ENCODE measurements around the gene CHKA. TPM values are rescaled to one million over a fixed set of nuclear protein-coding genes. Genes with fewer than 3 reads are reported as not detected.

Gene CHKA
- total and polyA plus RNA-seq, 2 of the 4 experiments (the other 2 are of a cell fraction), result 4.5 to 8.4 TPM

DNA sequence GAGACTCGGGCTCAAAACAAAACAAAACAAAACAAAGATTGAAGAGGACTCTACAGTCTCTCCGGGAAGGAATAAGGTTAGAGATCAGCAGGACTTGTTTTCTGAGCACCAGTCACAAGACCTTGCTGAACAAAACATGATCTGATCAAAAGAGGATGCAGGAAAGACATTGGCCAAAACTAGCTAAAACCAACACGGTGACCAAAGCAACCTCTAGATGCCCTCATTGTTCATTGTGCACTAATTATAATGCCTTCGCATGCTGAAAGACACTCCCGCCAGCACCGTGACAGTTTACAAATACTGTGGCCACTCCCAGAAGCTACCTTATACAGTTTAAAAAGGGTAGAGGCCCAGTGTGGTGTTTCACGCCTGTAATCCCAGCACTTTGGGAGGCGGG, 15.7 kb upstream of the CHKA start:
- no peaks in the 10 kb centered on the region for H4K20me1 ChIP-seq (ENCODE audit: insufficient read depth, low read length)
- no peak overlapping the region for H4K5ac ChIP-seq (ENCODE audit: low read depth, low read length)
- no peak overlapping the region for H4K8ac ChIP-seq (ENCODE audit: low read depth in 2 of 2, low read length in 2 of 2)
- no peak overlapping the region for H3K4me3 ChIP-seq (ENCODE audit: insufficient read depth, low read depth, low read length)
- no peaks in the 10 kb centered on the region for H3K36me3 ChIP-seq (ENCODE audit: control insufficient read depth, insufficient read depth, low read length)
- no peak overlapping the region for H2BK120ac ChIP-seq (ENCODE audit: low read depth, low read length)
- no peak overlapping the region for H3K18ac ChIP-seq (ENCODE audit: low read depth, low read length)
- no peaks in the 10 kb centered on the region for H3K9me1 ChIP-seq (ENCODE audit: insufficient read depth, low read length)
- no peak overlapping the region for H2BK15ac ChIP-seq (ENCODE audit: low read depth, low read length)
- no peak overlapping the region for H3K9ac ChIP-seq (ENCODE audit: low read depth, low read length)
- no peak overlapping the region for H2BK5ac ChIP-seq (ENCODE audit: low read depth, low read length, poor library complexity, severe bottlenecking)
- H3K9me3 ChIP-seq (ENCODE audit: control insufficient read depth, insufficient read depth, low read length), result peaks cover 7% of the 10 kb centered on the region
- H2AK5ac ChIP-seq (ENCODE audit: low read depth, low read length), result no peak overlapping the region
- no peak overlapping the region for H2BK20ac ChIP-seq (ENCODE audit: low read depth, low read length)
- TF ChIP-seq, protein P1, sequence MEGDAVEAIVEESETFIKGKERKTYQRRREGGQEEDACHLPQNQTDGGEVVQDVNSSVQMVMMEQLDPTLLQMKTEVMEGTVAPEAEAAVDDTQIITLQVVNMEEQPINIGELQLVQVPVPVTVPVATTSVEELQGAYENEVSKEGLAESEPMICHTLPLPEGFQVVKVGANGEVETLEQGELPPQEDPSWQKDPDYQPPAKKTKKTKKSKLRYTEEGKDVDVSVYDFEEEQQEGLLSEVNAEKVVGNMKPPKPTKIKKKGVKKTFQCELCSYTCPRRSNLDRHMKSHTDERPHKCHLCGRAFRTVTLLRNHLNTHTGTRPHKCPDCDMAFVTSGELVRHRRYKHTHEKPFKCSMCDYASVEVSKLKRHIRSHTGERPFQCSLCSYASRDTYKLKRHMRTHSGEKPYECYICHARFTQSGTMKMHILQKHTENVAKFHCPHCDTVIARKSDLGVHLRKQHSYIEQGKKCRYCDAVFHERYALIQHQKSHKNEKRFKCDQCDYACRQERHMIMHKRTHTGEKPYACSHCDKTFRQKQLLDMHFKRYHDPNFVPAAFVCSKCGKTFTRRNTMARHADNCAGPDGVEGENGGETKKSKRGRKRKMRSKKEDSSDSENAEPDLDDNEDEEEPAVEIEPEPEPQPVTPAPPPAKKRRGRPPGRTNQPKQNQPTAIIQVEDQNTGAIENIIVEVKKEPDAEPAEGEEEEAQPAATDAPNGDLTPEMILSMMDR (conservative IDR thresholded peaks at IDR 0.05; ENCODE audit: low read depth, low read length), result no peak
- TF ChIP-seq CEBPB (IDR thresholded peaks at IDR 0.05; ENCODE audit: low read depth, low read length) (no peak), FOS (IDR thresholded peaks at IDR 0.05; ENCODE audit: low read depth, low read length) (no peak), RAD21 (IDR thresholded peaks at IDR 0.05; ENCODE audit: low read length) (no peak), MAZ (IDR thresholded peaks at IDR 0.05; ENCODE audit: borderline replicate concordance, low read depth, low read length) (no peak), NFE2L2 (IDR thresholded peaks at IDR 0.05; ENCODE audit: low read depth, low read length) (no peak), RCOR1 (IDR thresholded peaks at IDR 0.05; ENCODE audit: insufficient replicate concordance, low read length) (no peak)
- TF ChIP-seq, protein P2, sequence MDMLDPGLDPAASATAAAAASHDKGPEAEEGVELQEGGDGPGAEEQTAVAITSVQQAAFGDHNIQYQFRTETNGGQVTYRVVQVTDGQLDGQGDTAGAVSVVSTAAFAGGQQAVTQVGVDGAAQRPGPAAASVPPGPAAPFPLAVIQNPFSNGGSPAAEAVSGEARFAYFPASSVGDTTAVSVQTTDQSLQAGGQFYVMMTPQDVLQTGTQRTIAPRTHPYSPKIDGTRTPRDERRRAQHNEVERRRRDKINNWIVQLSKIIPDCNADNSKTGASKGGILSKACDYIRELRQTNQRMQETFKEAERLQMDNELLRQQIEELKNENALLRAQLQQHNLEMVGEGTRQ (IDR thresholded peaks at IDR 0.05; ENCODE audit: low read depth, low read length), result no peak
- TF ChIP-seq, protein P3, sequence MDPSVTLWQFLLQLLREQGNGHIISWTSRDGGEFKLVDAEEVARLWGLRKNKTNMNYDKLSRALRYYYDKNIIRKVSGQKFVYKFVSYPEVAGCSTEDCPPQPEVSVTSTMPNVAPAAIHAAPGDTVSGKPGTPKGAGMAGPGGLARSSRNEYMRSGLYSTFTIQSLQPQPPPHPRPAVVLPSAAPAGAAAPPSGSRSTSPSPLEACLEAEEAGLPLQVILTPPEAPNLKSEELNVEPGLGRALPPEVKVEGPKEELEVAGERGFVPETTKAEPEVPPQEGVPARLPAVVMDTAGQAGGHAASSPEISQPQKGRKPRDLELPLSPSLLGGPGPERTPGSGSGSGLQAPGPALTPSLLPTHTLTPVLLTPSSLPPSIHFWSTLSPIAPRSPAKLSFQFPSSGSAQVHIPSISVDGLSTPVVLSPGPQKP (IDR thresholded peaks at IDR 0.05; ENCODE audit: borderline replicate concordance, low read depth, low read length), result no peak
- H3K14ac ChIP-seq (replicated peaks; ENCODE audit: low read depth, low read length), result no peak overlapping the region
- H4K91ac ChIP-seq (ENCODE audit: insufficient read depth, low read depth, low read length), result no peak overlapping the region
- H3K4me2 ChIP-seq (ENCODE audit: low read depth, low read length), result no peak overlapping the region
- H3K27ac ChIP-seq (ENCODE audit: insufficient read depth, low read length), result no peak overlapping the region
- ChIA-PET CTCF (no interaction called here), POLR2A (ENCODE audit: unreplicated experiment) (no interaction called here)
- no peak overlapping the region for H3K56ac ChIP-seq (ENCODE audit: extremely low read depth, insufficient read depth, low read length)
- no peak overlapping the region for H3K23ac ChIP-seq (ENCODE audit: low read depth, low read length)
- no peaks in the 10 kb centered on the region for H3K79me1 ChIP-seq (ENCODE audit: low read depth in 1 of 2, low read length in 2 of 2)
- no peak overlapping the region for H3K4ac ChIP-seq (ENCODE audit: low read depth, low read length)
- ATAC-seq (ENCODE audit: low read depth), result no peak
- no peaks in the 10 kb centered on the region for H3K4me1 ChIP-seq (ENCODE audit: control insufficient read depth, insufficient read depth, low read length)
- dilution Hi-C loops (cut with HindIII; ENCODE audit: low sequenced_read_pairs, unreplicated experiment) (no loop called here), intact Hi-C loops (cut with micrococcal nuclease) (no loop called here), in situ Hi-C loops (cut with MboI; ENCODE audit: low sequenced_read_pairs) (no loop called here)
- DNase-seq, result no peak
- BruUV-seq (replicated peaks), result no TSS peak
- no peak overlapping the region for H2AFZ ChIP-seq (replicated peaks; ENCODE audit: low read length, poor library complexity)
- H3K27me3 ChIP-seq (ENCODE audit: control insufficient read depth, insufficient read depth, low read length), result peaks cover 6% of the 10 kb centered on the region; the same call in 1 of the 2 replicates
- no peak overlapping the region for H2AK9ac ChIP-seq (replicated peaks; ENCODE audit: low read depth, low read length, poor library complexity)
- 75% methylated on average over 1 of the region's 8 CpGs; no CpG with 5 or more reads in 1 of the 2 experiments for WGBS, 2 experiments (ENCODE audit: extremely low coverage in 2 of 2, insufficient read length in 1 of 2)

Measured in IMR-90 (cell line).